ENCODE measurements around the gene FANK1. TPM values are rescaled to one million over a fixed set of nuclear protein-coding genes. Genes with fewer than 3 reads are reported as not detected.
A peak's percentile ranks its signal among the peaks of the same experiment; 100 is the strongest.
"Not testable (repeated sequence)": the region's sequence is repeated elsewhere in the genome, so short reads cannot be mapped to it uniquely, and the experiment has no call there.

Gene FANK1
- polyA plus RNA-seq, 3 donors: 7.8 to 13.4 (median 9.6) TPM

GRCh38 chr10:125886914-125887512 lies 9.4 kb upstream of the FANK1 start:
- DNase-seq (ENCODE audit: low read depth in 3 of 3, low spot score in 2 of 3): no peak

- not testable (repeated sequence) for DNase-seq (ENCODE audit: low read depth in 3 of 3, low spot score in 2 of 3)
These were observed 6.9 kb upstream of the FANK1 start for GRCh38 chr10:125889441-125889840.

- DNase-seq (ENCODE audit: low read depth in 3 of 3, low spot score in 2 of 3): not testable (repeated sequence)
These were observed 4.0 kb upstream of the FANK1 start for GRCh38 chr10:125892402-125892801.

GRCh38 chr10:125894176-125894575 lies 2.2 kb upstream of the FANK1 start:
- not testable (repeated sequence) for DNase-seq (ENCODE audit: low read depth in 3 of 3, low spot score in 2 of 3)

- DNase-seq (ENCODE audit: low read depth in 3 of 3, low spot score in 2 of 3): peak in 1 of 3 donors; percentile 33
These were observed 955 bp upstream of the FANK1 start for GRCh38 chr10:125895130-125896087.

GRCh38 chr10:125897317-125897716 lies 953 bp downstream of the FANK1 start:
- DNase-seq (ENCODE audit: low read depth in 3 of 3, low spot score in 2 of 3): not testable (repeated sequence)

GRCh38 chr10:125900963-125901362 lies 4.6 kb downstream of the FANK1 start:
- DNase-seq (ENCODE audit: low read depth in 3 of 3, low spot score in 2 of 3): not testable (repeated sequence)

- DNase-seq (ENCODE audit: low read depth in 3 of 3, low spot score in 2 of 3): not testable (repeated sequence)
These were observed 6.8 kb downstream of the FANK1 start for GRCh38 chr10:125903135-125903640.

GRCh38 chr10:125905069-125905994 lies 9.0 kb downstream of the FANK1 start:
- DNase-seq (ENCODE audit: low read depth in 3 of 3, low spot score in 2 of 3): not testable (repeated sequence)

GRCh38 chr10:125907598-125907997 lies 11.2 kb downstream of the FANK1 start:
- not testable (repeated sequence) for DNase-seq (ENCODE audit: low read depth in 3 of 3, low spot score in 2 of 3)

- not testable (repeated sequence) for DNase-seq (ENCODE audit: low read depth in 3 of 3, low spot score in 2 of 3)
These were observed 12.4 kb downstream of the FANK1 start for GRCh38 chr10:125908813-125909212.

- not testable (repeated sequence) for DNase-seq (ENCODE audit: low read depth in 3 of 3, low spot score in 2 of 3)
These were observed 13.1 kb downstream of the FANK1 start for GRCh38 chr10:125909491-125909890.

- DNase-seq (ENCODE audit: low read depth in 3 of 3, low spot score in 2 of 3): no peak
These were observed 14.8 kb downstream of the FANK1 start for GRCh38 chr10:125911145-125911544.

GRCh38 chr10:125911990-125912389 lies 15.6 kb downstream of the FANK1 start:
- DNase-seq (ENCODE audit: low read depth in 3 of 3, low spot score in 2 of 3): no peak

GRCh38 chr10:125913277-125913676 lies 16.9 kb downstream of the FANK1 start:
- not testable (repeated sequence) for DNase-seq (ENCODE audit: low read depth in 3 of 3, low spot score in 2 of 3)

- no peak for DNase-seq (ENCODE audit: low read depth in 3 of 3, low spot score in 2 of 3)
These were observed 20.6 kb downstream of the FANK1 start for GRCh38 chr10:125916977-125917376.

- DNase-seq (ENCODE audit: low read depth in 3 of 3, low spot score in 2 of 3): not testable (repeated sequence)
These were observed 21.5 kb downstream of the FANK1 start for GRCh38 chr10:125917704-125918361.

- not testable (repeated sequence) for DNase-seq (ENCODE audit: low read depth in 3 of 3, low spot score in 2 of 3)
These were observed 25.4 kb downstream of the FANK1 start for GRCh38 chr10:125921643-125922306.

GRCh38 chr10:125925262-125925834 lies 29.0 kb downstream of the FANK1 start:
- DNase-seq (ENCODE audit: low read depth in 3 of 3, low spot score in 2 of 3): no peak
